HG03571 (cell line): ENCODE measurements around the gene BTBD7.
A peak's percentile ranks its signal among the peaks of the same experiment; 100 is the strongest.
"Not testable (repeated sequence)": the region's sequence is repeated elsewhere in the genome, so short reads cannot be mapped to it uniquely, and the experiment has no call there.

Experiments used
- ATAC-seq: cut with Tn5 transposase; IDR thresholded peaks from one replicate; pipeline ENCODE4 v1.9.1; 2021; ENCODE audit not compliant: unreplicated experiment

BTBD7 gene

GRCh38 chr14:93332853-93333630, at the start of gene BTBD7:
TSS of gene BTBD7 (minus strand) at chr14:93333036. CDS start at chr14:93296051, 36,985 bp downstream.
- ATAC-seq: peak; percentile 70

- no peak for ATAC-seq
Measured at GRCh38 chr14:93381644-93382043, 48.8 kb upstream of the BTBD7 start.

DNA sequence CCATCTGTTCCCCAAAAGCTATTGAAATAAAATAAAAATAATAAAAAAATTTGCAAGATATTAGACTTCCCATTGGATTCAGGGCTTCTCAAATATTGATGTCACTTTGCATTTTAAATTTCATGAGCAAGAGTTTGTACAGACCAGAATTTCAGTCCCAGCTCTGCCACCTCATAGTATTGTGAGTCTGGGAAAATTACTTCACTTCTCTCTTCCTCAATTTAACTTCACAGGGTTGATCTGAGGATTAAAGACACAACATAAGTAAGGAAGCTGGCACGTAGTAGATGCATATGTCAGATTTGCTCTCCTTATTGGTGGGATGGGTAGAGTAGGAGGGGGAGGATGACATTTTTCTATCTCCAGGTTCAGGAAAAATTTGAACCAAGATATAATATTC, 47.0 kb upstream of the BTBD7 start:
- no peak for ATAC-seq

GRCh38 chr14:93375673-93376156, 42.9 kb upstream of the BTBD7 start:
- ATAC-seq: peak; percentile 91

DNA sequence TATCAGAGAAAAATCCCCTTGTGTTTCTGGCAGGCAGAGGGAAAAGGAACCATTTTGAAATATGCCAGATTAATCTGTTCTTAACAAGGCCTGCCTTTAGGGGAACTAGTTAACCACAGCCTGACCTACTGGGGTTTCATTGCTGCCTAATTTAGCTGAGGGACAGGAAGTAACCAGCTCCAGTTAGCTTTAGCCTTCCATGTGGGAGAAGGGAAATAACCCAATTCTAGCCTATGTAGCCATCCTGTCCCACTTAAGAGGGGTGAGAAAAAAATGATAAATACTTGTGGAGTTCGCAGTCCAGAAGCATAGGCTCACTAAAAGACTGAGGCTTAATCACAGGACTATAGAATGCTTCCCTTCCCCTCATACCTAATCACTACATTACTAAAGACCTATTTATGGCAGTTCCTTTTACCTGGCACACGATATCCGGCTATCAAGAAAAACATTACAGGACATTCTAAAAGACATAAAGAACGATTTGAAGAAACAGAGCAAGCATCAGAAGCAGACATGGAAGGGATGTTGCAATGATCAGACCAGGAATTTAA, 37.0 kb upstream of the BTBD7 start:
- ATAC-seq: peak; percentile 94

DNA sequence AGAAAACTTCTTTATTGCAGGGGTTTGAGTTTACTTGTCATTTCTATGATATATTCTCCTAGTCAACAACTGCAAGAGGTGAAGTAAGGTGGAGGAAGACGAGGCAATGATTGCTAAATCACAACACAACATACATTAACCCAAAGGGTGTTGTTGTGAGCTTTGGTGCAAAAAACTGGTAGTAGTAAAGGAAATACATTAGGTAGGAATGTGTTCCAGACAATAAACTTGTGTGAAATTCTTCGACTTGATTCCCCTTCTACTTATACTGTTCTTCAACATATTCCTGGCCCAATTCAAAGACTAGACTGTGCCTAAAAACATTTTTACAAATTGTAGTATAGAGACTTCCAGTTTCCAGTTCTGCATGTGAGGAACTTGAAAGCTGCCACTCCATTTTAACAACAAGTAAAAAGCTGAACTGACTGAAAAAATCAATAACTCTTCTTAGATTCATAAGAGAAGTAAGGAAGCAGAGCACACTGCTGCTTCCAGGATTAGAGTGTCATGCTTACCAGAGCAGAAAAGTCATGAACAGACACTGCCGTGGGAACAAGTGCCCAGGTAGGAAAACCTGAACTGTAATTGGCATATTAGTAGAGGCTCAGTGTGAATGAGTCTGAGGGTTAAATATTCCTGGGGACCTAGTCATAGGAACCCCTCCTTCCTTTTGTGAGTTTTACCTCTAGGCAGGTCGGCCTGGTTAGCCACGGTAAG, 36.3 kb upstream of the BTBD7 start:
- ATAC-seq: no peak

DNA sequence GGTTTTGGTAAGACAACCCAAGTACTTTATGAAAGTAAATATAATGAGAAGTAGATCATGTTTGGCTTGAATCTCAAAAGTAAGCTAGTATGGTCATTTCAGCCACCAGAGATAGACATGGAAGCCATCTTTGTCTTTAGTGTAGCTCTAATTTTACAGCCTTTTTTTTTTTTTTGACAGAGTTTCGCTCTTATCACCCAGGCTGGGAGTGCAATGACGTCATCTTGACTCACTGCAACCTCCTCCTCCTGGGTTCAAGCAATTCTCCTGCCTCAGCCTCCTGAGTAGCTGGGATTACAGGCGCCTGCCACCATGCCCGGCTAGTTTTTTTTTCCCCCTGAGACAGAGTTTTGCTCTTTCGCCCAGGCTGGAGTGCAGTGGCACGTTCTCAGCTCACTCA, 22.0 kb upstream of the BTBD7 start:
- ATAC-seq: not testable (repeated sequence)

DNA sequence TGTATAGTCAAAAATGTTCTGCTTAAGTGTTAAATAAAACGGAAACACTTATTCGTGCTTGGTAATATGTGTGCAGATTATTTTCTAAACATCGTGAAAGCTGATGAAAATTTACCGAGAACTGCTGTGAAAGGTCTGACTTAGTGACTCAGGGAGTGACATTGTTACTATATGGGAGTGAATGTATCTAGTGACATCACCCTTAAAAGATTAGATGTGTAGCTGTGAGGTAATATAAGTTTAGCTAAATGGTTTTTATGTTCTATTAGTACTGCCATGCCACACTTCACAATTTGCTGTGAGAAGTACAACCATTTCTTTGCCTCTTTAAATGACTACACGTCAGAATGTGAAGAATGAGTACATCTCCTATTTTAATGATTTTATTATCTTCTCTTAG, 15.5 kb upstream of the BTBD7 start:
- no peak for ATAC-seq

- ATAC-seq: no peak
Measured at GRCh38 chr14:93347850-93348249, 15.0 kb upstream of the BTBD7 start.

DNA sequence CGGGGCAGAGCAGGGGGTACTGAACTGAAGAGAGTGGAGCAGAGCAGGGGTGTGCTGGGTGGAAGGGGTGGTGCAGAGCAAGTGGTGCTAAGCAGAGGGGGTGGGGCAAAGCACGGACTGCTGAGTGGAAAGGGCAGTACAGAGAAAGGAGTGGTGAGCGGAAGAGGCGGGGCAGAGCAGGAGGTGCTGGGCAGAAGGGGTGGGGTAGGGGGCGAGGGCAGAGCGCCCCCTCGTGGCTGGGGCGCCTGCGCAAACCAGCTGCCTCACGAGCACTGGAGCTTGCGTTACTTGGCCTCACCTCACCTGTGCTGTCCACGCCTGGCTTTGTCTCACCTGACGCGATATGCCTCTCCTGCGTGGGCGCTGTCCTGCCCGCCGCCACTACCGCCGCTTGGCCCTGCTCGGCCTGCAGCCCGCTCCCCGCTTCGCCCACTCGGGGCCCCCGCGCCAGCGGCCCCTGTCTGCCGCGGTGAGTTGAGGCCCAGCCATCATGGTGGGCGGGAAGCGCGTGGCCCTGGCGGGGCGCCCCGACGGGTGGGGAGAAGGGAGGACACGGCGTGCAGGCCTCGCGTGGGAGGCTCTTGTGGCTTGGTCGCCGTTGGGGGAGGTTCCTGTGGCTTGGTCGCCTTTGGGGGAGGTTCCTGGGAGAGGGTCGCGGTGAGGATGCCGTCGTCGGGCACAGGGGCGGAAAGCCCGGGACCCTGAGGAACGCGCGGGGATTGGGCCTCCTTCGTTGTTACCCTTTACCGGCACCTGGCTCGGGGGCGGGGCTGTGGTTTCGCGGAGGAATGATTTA, 14.3 kb upstream of the BTBD7 start, which contains the start of gene COX8C:
COX8C (plus strand) TSS at position 257 of the 796 bp plus-strand sequence; CDS start at position 344, 87 bp downstream.
- ATAC-seq: no peak

GRCh38 chr14:93343797-93344196, 11.0 kb upstream of the BTBD7 start:
- ATAC-seq: no peak

GRCh38 chr14:93343266-93343665, 10.4 kb upstream of the BTBD7 start:
- no peak for ATAC-seq

DNA sequence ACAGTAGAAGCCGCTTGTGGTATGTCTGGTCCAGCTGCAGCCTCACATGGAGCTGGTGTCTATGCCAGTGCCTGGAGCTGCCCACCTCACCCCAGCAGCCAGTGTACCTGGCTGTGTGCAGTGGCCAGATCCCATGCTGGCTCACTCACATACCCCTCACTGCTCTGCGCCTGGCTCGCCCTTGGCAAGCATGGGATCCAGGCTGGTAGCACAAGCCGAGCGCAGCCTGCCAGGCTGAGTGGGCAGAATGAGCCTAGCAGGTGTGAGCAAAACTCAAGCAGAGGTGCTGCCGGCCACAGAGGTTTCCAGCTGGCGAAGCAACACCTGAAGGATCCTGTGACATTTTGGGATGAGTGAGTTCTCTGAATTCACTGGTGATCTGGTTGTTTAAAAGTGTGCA, 5.0 kb upstream of the BTBD7 start:
- no peak for ATAC-seq

DNA sequence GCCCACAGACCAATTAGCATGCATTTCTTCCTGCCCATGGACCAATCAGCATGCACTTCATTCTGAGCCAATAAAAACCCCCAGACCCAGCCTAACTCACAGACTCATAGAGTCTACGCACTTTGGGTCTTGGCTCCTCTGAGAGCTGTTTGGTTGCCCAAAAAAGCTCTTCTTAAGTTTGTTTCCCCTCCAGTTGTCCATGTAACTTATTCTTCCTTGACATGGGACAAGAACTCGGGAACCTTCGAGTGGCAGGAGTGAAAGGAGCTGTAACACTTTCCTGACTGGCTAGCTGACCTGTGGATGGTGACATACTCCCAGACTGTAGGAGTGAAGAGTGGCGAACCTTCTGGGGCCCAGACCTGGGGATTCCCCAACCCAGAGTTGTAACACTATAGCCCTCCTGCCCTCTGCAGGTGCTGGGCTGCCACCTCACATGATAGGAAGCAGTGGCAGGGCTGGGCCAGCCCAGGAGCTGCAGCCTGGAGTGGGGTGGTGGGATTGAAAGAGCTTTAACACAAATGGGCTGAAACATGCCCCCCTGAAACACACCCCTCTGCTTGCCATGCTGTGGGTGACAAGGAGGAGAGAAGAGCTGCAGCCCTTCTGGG, 4.4 kb upstream of the BTBD7 start:
- no peak for ATAC-seq

DNA sequence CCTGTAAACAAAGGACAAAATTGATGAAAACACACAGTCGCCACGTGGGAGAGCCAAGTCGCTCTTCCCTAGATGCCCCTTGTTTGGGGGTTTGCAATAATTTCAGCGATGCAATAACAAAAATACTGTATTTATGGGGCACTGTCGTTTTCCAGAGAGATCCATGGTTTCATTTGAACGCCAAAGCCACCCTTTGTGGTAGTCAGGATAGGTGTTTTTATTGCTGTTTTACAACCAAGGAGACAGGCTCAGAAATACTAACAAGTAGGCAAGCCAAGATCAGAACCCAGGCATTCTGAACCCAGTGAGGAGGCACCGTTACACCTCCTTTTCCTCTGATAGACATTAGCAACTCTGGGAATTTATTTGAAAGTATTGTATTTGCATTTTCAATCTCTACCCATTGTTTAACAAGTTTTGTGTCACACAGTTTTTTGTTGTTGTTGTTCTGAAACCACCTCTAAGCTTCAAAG, 831 bp upstream of the BTBD7 start:
- ATAC-seq: no peak

DNA sequence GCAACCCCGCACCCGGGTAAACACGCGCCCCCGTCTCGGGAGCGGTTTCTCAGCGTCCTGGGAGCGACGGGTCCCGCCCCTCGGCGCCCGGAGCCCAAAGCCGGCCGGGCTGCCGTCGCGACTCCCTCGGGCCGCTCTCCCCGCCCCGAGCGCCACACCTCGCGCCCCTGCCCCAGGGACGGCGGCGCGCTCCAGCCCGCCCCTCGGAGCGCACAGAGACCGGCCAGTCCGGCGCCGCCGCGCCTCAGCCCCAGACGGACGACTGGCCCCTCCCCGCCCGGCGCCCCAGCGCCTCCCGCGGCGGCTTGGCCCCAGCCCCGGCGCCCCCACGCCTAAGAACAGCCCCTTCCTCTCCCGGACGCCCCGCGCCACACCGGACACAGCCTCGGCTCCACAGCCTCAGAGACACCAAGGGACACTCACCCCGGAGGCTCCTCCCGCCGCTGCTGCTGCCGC, 411 bp downstream of the BTBD7 start:
- ATAC-seq: peak; percentile 50

GRCh38 chr14:93331728-93332396, 974 bp downstream of the BTBD7 start:
- ATAC-seq: peak; percentile 3

DNA sequence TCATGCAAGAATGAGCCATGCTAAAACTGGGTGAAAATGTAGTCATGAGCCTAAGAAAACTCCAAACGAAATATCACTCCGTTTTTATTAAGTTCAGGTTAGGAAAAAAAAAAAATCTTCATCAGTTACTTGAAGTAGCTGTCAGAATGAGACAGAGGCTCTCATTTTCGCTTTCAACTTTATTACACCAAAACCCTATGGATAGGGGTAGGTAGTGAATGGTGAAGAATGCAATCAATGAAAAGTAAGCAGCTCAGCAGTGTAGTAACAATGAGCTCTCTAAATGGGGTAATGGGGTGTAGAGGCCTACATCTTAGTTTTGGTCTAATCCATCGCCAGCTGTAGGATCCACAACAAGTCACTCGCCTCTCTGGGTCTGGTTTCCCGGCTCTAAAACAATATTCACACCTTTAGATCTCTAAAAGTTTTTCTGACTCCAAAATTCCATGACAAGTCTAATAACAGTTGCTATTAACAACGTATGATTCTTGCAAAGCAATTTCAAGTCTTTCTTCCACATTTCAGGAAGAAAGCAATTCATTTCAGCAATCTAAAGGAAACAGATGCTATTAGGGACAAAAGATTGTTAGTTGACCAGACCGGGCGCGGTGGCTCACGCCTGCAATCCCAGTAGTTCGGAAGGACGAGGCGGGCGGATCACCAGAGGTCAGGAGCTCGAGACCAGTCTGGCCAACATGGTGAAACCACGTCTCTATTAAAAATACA, 1.7 kb downstream of the BTBD7 start:
- ATAC-seq: no peak

DNA sequence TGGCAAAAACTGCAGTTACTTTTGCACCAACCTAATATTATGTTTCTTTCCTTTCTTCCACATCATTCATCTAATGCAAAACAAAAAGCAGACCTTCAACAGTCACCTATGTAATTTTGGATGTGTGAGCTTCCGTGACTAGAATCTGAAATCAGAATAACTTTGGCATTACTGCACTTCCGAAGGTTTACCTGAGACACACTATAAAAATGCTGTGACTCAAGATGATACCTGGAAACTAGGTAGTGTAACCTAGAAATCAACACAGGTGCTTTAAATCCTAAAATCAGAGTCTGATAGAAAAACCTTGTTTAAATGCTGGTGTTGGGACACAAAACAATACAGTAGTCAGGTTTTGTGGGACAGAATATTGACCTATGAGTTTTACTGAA, 2.2 kb downstream of the BTBD7 start:
- ATAC-seq: no peak
